ENCODE results near the gene LACC1. TPM values are rescaled to one million over a fixed set of nuclear protein-coding genes. Genes with fewer than 3 reads are reported as not detected.

Gene LACC1
- total RNA-seq, 1 donor from 2014 or later = 8.7 TPM

DNA sequence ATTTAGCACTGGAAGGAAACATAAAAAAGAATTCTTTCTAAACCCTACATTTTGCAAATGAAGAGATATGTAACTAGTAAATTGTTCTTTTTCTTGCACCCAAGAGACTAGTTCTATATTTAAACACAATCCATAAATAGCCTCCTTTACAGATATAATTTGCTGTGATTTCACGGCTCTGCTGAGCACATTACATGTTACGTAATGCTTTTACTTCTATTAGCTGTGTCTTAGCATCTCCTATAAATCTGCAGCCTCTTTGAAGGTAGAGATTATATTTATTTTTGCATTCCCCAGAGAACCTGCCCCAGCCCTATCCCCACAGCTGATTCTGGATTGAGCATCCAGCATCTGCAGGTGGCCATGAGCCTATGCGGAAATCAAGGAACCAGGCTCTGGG is 32.2 kb downstream of the LACC1 start:
- Mint-ChIP-seq H3K36me3 (ENCODE audit: unreplicated experiment) (no peaks in the 10 kb centered on the region), H3K4me3 (ENCODE audit: unreplicated experiment) (no peak overlapping the region), H3K27me3 (ENCODE audit: unreplicated experiment) (peaks cover 6% of the 10 kb centered on the region), H3K9me3 (ENCODE audit: unreplicated experiment) (no peaks in the 10 kb centered on the region), H3K4me1 (ENCODE audit: unreplicated experiment) (peaks cover 13% of the 10 kb centered on the region), H3K27ac (ENCODE audit: unreplicated experiment) (no peak overlapping the region)
- DNase-seq (ENCODE audit: extremely low spot score, unreplicated experiment) = no peak
- TF ChIP-seq, protein P1, sequence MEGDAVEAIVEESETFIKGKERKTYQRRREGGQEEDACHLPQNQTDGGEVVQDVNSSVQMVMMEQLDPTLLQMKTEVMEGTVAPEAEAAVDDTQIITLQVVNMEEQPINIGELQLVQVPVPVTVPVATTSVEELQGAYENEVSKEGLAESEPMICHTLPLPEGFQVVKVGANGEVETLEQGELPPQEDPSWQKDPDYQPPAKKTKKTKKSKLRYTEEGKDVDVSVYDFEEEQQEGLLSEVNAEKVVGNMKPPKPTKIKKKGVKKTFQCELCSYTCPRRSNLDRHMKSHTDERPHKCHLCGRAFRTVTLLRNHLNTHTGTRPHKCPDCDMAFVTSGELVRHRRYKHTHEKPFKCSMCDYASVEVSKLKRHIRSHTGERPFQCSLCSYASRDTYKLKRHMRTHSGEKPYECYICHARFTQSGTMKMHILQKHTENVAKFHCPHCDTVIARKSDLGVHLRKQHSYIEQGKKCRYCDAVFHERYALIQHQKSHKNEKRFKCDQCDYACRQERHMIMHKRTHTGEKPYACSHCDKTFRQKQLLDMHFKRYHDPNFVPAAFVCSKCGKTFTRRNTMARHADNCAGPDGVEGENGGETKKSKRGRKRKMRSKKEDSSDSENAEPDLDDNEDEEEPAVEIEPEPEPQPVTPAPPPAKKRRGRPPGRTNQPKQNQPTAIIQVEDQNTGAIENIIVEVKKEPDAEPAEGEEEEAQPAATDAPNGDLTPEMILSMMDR (IDR thresholded peaks at IDR 0.05) = no peak

- TF ChIP-seq, protein P1 (IDR thresholded peaks at IDR 0.05) = no peak
- Mint-ChIP-seq H3K27me3 (ENCODE audit: unreplicated experiment) (peaks cover 20% of the 10 kb centered on the region), H3K4me1 (ENCODE audit: unreplicated experiment) (no peaks in the 10 kb centered on the region), H3K36me3 (ENCODE audit: unreplicated experiment) (no peaks in the 10 kb centered on the region), H3K4me3 (ENCODE audit: unreplicated experiment) (no peak overlapping the region), H3K9me3 (ENCODE audit: unreplicated experiment) (no peaks in the 10 kb centered on the region), H3K27ac (ENCODE audit: unreplicated experiment) (no peak overlapping the region)
- no peak for DNase-seq (ENCODE audit: extremely low spot score, unreplicated experiment)
Observed at GRCh38 chr13:43915451-43915850, 35.7 kb downstream of the LACC1 start.

- Mint-ChIP-seq H3K4me1 (ENCODE audit: unreplicated experiment) (no peaks in the 10 kb centered on the region), H3K36me3 (ENCODE audit: unreplicated experiment) (no peaks in the 10 kb centered on the region), H3K9me3 (ENCODE audit: unreplicated experiment) (no peaks in the 10 kb centered on the region), H3K4me3 (ENCODE audit: unreplicated experiment) (no peak overlapping the region), H3K27ac (ENCODE audit: unreplicated experiment) (no peak overlapping the region), H3K27me3 (ENCODE audit: unreplicated experiment) (peaks cover 32% of the 10 kb centered on the region)
- TF ChIP-seq, protein P1 (IDR thresholded peaks at IDR 0.05) = no peak
- DNase-seq (ENCODE audit: extremely low spot score, unreplicated experiment) = no peak
Observed at GRCh38 chr13:43916828-43917227, 37.1 kb downstream of the LACC1 start.

DNA sequence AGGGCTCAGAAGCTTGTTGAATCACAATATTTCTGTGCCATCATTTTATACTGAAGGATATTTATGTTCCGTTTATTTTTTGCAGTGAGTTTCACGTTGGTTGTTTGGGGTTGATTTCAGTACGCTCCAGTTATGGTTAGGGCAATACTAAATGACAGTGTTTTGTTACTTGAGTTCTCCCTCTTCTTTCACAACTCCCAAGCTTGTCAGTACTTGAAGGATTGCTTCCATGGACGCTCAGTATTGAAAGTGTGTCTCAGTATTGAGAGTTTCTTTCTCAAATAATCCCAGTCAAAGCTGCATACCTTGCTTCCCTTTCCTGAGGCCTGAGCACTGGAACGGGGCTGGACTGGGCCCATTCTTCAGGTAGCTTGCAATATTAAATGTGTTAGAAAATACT is 38.9 kb downstream of the LACC1 start:
- no peak for DNase-seq (ENCODE audit: extremely low spot score, unreplicated experiment)
- Mint-ChIP-seq H3K27ac (ENCODE audit: unreplicated experiment) (no peak overlapping the region), H3K4me3 (ENCODE audit: unreplicated experiment) (no peak overlapping the region), H3K36me3 (ENCODE audit: unreplicated experiment) (no peaks in the 10 kb centered on the region), H3K27me3 (ENCODE audit: unreplicated experiment) (peaks cover 26% of the 10 kb centered on the region), H3K9me3 (ENCODE audit: unreplicated experiment) (no peaks in the 10 kb centered on the region), H3K4me1 (ENCODE audit: unreplicated experiment) (no peaks in the 10 kb centered on the region)
- TF ChIP-seq, protein P1 (IDR thresholded peaks at IDR 0.05) = no peak

DNA sequence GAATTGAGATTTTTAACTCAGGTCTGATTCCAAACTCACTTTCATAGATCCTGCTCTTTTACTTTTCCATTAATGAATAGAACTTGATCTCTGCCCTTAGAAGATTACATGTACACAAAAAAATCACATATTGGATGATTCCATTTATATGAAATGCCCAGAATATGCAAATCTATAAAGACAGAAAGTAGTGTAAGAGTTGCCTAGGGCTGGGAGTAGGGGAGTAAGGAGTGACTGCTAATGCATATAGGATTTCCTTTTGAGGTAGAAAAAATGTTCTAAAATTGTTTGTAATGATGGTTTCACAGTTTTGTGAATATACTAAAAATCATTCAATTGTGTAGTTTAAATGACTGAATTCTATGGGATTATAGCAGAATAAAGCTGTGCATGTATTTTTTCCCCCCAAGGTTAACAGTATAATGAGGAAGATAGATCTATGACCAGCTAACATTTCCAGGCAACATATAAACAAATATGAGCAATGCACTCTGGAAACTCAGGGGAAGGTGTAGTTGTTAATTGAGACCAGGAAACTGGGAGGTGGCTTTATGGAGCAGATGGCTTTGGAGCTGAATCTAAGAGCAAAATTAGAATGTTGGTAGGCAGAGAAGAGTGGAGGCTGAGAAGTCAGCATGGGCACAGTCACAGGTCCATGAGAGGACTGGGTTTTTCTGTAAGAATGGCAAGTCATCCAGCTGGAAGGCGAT is 41.4 kb downstream of the LACC1 start:
- Mint-ChIP-seq H3K27ac (ENCODE audit: unreplicated experiment) (no peak overlapping the region), H3K36me3 (ENCODE audit: unreplicated experiment) (no peaks in the 10 kb centered on the region), H3K4me1 (ENCODE audit: unreplicated experiment) (no peaks in the 10 kb centered on the region), H3K4me3 (ENCODE audit: unreplicated experiment) (no peak overlapping the region), H3K27me3 (ENCODE audit: unreplicated experiment) (peaks cover 26% of the 10 kb centered on the region), H3K9me3 (ENCODE audit: unreplicated experiment) (no peaks in the 10 kb centered on the region)
- TF ChIP-seq, protein P1 (IDR thresholded peaks at IDR 0.05) = no peak
- DNase-seq (ENCODE audit: extremely low spot score, unreplicated experiment) = no peak
